Activated CD8-positive, alpha-beta memory T cell treated with anti-CD3 and anti-CD28 coated beads, Interleukin-2, amount 50 U/mL, for 24 hours (primary cell): ENCODE data around the gene SEMA3A.
"Not testable (repeated sequence)": the region's sequence is repeated elsewhere in the genome, so short reads cannot be mapped to it uniquely, and the experiment has no call there.

Experiments used
- DNase-seq: peaks from one replicate; pipeline ENCODE4 v3.0.0-alpha.2; 2020; ENCODE audit errors: extremely low read depth

SEMA3A gene

DNA sequence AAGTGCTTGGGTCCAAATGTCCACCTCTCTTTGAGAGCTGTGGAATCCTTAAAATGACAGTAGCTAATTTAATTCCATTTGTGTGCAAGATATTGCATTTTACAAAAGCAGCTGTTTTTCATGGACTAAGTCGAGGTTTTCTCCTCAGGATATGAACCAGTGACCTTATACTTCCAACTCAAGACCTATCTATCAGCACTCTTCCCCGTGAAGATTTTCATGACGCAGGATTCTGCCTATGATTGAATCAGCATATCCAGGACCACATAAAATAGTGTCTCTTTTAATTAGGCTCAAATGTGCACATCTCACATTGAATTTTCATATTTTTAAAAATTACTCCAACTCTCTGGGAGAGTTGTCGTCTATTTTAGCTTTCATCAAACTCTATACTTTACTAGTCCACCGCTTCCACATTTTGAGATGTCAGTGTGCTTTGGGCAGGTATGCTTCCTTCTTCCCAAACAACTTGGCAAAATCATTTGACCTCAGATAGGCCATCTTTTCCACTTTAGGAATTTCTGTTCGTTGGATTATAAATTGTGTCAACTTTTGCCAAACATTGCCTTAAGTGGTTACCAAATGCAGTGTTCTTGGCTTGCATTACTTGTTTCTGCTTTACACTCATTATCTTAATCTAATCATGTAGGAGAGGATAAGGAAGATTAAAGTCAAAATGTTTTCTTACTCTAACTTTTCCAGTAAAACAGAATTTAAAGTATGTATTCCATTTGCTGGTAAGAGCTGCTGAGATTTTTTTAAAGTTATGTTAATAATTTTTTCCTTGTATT, 39.4 kb downstream of the SEMA3A start:
- no peak for DNase-seq

DNA sequence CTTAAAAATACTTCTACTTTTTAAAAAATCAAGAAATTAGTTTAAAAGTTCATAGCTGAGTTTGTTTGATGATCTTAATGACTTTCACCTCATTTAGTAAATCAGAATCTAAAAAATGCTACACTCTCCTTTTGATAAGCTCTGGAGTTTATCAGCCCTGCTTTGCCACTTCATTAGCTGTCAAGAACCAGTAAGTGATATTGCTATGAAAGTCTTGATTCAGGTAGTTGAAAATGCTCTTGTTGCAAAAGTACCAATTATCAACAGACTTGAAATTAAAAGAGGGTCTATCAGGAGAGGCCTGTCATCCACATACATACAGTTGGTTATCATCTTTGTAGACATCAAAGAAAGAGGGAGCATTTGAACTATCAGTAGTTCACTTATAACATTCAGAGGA, 41.6 kb downstream of the SEMA3A start:
- no peak for DNase-seq

DNA sequence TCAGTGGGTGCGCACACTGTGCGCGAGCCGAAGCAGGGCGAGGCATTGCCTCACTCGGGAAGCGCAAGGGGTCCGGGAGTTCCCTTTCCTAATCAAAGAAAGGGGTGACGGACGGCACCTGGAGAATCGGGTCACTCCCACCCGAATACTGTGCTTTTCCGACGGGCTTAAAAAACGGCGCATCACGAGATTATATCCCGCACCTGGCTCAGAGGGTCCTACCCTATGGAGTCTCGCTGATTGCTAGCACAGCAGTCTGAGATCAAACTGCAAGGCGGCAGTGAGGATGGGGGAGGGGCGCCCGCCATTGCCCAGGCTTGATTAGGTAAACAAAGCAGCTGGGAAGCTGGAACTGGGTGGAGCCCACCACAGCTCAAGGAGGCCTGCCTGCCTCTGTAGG, 44.2 kb downstream of the SEMA3A start:
- DNase-seq: not testable (repeated sequence)

DNA sequence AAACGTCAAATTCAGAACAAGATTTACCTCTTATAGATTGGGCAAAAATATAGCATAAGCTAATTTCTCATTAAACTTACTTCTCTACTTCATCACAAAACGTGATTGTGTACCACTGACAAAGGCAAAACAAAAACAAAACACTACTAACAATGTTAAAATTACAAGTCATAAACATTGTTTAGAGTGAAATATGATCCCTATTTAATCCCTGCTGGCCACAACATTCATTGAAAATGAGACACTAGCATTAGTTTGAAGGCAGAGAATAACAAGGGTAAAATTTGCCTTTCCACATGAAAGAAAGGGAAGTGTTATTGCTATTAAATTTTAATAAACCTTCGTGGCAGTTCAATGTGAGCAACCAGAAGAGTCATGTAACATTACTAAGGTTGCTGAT, 45.0 kb downstream of the SEMA3A start:
- DNase-seq: no peak

DNA sequence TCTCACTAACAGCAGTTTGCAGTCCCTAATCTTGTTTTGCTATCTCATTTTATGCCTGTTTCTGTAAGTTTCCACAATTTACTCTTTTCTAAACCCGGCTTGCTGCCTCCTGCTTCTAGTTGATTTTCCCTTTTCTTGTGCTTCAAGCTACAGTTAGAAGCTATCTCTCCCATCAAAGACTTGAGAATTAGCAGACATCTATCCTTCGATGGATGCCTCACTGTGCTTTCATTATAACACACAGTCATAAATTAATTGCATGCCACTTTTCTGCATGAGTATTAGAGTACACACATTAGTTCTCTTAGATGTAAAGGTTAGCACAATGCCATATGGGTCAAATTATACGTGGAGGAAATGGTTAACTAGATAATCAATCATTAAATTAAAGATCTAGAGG, 48.7 kb downstream of the SEMA3A start:
- no peak for DNase-seq

DNA sequence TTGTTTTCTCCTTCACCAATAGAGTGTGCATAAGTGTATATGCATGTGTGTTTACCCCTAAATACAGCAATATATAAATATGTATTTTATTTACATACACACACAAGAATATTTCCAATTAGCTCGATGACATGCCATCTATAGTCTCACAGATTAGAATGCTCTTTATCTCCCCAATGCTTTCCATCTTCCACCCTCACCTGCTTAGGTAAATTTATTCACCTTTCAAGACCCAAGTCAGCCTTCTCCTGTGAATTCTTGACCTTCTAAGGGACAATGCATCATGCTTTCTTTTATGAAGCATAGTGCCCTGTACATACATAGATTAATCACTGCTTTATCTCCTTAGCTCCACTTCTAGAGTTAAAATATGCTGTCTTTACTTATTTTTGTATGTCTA, 49.7 kb downstream of the SEMA3A start:
- no peak for DNase-seq

DNA sequence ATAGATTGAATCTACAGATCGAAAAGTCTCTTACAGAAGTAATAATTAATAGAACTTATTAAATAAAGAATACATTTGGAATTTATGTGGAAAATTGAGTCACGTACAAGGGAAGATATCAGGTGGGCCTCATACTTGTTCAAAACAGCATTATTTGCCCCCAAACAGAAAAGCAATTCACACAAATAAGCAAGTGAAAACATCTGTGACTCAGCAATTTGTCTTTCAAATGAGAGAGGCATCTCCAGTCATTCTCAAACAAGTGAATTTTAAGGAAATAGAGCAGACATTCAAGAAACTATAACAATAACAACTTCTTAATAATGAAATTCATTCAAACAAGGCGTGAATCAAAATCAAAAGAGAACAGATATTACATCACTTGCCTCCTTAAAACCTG, 50.1 kb downstream of the SEMA3A start:
- no peak for DNase-seq

DNA sequence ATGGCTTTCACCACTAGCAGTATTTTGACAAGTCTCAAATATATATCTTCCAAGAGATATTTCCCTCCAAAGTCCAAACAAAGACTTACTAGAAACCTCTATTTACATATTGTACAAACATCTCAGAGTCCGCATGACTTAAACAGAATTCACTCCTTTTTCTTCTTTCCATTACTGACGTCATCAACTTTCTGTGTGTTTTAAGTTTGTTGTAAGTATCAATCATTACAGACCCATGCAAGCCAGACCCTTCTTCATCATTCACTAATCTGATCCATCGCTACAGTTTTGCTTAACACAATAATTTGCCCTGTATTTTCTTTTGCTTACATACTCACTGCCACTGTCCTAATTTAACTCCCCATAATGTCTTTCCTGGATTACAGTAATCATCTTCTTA, 51.9 kb downstream of the SEMA3A start:
- no peak for DNase-seq

DNA sequence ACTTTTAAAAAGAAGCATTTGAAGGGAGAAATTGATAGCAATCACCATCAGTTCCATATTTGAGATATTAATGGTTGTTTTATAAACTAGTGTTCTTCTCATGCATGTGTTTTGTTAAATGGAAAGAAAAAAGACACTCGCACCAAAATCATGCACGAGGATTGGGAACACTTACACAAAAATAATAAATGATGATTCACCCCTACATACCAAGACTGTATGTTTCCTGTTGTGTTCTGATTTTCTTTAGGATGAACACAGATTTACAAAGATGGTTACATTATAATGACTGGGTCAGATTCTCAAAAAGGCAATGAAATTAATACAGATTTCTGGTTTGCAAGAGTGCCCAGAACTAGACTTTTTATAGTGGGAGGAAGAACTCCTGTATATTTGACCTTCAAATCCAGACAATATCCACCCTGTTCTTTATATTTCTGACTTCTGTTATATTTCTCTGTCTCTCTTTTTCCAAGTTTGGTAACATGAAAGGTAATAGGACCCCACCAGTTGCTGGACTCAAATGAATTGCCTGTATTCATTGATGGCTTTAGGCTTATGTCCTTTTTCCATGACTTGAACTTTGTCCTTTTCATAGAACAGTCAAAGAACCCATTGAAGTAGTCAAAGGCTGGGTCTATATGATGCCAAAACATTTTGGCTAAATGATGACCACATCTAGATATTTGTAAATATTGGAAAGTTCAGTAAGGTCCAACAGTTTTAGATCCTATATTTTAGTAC, 54.4 kb downstream of the SEMA3A start:
- DNase-seq: no peak

DNA sequence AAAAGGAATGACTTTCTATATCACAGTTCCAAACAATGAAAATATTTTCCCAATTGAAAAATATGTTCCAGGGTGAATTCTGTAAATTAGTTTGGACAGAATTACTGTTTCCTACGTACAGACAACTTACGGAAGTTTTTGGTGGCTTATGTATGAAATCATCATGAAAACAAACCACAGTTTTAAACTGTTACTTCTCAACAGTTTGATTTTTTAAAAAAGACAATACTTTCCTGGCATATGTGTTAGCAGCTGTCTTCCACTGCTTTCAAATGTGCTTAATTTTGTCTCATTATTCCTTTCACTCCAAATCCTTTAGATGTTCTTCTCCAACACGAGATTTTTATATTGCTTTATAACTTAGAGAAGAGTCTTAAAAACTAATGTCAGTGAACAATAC, 56.2 kb downstream of the SEMA3A start:
- DNase-seq: no peak

DNA sequence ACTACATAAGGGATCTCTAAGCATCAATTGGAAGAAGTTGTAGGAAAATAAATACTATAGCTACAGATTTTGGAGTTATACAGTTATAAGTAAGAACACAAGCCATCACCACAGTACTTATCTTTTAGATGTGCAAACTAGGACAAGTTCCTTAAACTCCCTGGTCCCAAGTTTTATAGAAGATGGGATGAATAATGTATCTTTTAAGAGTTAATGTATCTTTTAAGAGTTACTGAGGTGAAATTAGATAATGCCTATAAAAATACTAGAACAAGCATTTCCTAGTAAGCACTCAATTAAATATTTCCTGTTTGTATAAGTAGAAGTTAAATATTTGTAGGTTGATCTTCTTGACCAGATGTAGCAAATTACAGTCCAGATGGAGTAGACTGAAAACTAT, 56.8 kb downstream of the SEMA3A start:
- DNase-seq: no peak

DNA sequence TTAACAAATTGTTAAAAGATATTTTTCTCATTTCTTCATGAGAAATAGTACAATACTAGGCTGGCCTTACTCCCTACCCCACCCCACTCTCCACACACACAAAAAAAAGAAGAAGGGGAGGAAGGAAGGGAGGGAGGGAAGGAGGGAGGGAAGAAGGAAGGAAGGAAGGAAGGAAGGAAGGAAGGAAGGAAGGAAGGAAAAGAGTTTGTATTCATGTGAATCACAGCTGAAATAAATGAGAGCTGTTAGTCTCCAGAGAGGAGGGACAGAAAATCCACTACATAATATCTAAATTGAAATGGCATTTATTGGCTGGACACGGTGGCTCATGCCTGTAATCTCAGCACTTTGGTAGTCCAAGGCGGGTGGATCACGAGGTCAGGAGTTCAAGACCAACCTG, 57.8 kb downstream of the SEMA3A start:
- no peak for DNase-seq

DNA sequence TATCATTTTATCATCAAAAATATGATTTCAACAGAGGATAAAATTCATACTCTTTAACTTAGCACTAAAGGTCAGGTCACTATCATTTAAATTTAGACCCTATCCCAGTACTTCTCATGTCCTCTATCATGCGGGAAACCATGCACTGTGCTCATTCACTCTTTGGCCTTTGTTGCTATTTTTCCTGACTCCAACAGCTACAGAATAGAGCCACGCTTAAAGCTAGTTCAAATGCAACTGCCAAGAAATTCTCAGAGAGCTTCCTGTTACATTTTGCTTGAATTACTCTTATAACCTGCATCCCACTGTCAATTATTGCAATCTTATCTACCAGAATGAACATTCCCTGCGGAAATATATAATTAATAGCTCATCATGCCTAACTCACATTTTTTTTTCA, 58.3 kb downstream of the SEMA3A start:
- no peak for DNase-seq

DNA sequence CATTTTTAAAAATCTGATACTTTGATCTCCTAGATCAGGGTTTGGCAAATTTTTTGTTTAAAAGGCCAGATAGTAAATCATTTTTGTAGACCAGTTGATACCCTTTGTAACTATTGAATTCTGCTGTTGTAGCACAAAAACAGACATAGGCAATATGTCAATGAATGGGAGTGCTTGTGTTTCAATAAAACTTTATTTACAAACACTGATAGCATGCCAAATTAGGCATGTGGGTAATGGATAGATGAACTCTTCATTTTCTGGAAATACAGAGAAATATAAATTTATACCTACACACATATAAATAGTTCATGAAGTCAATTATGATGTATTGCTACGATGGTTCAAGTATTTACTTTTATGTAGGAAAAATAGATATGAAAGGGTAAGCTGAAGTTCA, 60.4 kb downstream of the SEMA3A start:
- no peak for DNase-seq

DNA sequence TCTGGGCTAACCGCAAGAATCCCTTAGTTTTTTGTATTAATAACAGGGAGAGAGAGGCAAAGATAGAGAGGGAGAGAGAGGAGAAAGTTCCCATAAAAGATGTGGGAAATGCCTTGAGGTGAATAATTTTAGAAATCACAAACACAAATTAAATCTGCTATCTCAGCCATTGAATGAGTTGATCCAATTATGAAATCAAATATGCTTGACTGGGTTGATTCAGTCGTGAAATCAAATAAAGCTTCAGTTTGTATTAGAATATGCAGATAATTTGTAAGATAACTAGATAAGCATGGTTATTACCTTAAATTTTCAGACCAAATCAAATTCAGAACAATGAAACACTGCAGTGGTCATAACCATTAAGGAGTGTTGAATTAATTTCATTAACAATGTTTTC, 68.9 kb downstream of the SEMA3A start:
- no peak for DNase-seq

DNA sequence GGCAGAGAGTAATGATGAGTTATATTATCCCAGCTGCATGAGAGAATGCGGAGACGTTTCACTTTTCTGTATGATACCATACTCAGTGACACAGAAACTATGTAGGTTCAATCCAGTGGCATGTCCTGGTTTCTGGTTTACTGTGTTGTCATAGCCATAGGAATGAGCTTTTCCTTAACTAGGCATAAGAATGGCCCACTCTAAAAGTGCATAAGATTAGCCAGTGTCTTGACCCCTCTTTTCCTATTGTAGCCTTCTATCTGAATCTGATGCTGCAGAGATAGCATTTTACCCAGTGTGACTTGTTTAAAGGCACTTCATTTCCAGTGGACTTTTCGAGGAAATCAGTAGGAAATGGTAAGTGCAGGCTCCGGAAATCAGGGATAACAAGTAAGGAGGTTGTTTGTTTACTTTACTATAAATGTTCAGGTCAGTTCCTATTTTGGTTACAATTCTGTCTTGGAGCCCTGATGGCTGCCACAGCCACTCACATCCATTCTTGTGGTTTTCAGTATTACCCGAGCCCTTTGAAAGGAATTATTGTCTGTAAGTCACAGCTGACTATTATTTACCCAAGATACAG, 70.5 kb downstream of the SEMA3A start:
- DNase-seq: no peak

DNA sequence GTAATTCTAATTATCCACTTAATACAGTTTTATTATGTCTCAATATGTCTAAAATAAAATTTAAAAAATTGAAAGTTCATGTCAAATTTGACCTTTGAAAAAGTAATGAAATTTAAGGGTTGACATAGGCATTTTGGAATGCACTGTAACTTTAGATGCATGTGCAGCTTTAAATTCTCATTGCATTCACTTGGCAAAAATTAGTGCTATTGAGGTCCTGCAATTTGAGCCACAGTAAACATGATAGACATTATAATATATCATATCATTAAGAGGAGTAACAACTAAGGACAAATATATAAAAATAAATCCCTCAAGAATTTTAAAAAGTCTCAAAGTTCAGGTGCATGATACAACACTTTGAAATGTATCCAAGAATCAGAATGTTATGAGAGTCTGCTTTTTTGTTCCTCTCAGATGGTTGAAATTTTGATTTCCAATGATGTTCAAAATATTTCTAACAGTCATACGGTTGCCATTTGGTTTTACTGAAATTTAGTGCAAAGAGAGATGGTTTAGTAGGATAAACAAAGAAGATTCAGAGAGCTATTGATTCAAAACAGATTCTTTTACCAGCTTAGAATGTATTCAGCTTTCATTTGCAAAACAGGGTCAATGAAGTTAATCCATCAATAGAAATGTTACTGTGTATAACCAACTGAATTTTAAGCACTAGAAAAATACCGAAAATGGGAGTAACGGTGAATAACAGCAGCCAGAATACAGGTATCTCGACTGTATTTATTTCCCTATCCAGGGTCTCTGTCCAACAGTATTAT, 71.8 kb downstream of the SEMA3A start:
- DNase-seq: no peak

DNA sequence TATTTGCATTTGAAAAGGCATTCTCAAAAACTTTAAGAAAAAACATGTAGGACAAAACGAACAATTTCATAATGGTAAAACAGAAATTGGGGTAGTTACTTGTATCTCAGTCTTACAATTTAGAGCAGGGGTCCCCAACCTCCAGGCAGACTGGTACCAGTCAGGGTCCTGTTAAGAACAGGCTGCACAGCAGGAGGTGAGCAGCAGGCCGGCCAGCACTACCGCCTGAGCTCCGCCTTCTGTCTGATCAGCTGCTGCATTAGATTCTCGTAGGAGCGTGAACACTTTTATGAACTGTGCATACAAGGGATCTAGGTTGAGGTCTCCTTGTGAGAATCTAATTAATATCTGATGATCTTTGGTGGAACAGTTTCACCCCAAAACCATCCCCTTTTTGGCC, 77.3 kb downstream of the SEMA3A start:
- no peak for DNase-seq

DNA sequence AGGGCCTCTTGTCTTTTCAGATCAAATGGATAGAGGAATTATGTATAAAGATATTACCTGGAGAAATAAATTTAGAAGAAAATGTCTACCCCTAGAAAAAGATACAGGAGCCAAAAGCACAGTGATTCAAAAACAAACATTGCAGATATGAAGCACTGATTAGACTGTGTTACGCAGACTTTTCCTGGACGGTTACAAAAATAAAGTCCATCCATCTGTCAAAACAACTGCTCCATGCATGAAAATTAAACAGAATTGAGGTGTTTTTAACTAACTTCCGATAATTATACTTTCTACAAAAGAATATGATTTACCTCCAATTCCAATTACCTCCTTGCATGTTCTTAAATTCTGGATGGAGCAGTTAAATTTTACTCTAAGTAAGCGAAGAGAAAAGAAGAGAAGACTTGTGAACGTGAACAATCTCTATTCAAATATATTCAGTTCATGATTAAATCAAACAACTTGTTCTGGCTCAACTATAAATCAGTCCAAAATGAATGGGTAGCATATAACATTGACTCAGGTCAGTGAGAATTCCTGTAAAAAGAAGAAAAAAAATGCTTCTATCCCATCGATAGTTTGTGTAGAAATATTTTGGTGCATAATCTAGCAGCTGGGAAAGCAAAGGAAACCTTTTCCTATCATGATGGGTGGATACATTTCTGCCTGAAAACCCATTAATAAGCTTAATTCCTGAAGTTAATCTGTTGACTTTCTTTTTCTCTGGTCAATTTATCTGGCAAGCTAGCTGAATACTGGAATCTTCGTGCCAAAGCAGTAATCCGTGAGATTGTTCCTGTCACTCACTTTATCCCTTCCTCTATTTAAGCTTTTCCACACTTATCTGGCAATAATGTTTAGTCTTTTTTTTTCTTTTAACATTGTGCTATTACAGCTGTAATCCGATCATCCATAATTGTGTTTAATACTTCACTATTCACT, 80.4 kb downstream of the SEMA3A start:
- no peak for DNase-seq

DNA sequence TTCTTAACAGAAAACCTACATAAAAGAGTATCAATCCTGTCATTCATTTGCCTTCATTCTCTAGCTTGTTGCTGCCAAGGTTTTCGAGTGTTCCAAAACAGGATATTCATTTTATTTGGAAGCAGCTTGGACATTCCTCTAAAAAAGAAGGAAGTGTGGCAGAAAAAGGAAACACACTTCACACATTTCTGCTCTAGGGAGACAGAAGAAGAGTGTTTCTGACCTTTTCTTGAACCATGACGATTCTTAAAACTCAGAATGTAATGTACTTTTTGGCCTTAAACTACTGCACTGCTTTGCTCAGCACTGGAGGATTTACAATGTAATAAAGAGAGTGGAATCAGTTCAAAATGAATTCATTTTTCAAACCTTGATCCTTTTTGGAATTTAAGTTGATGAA, 81.3 kb downstream of the SEMA3A start:
- DNase-seq: no peak

DNA sequence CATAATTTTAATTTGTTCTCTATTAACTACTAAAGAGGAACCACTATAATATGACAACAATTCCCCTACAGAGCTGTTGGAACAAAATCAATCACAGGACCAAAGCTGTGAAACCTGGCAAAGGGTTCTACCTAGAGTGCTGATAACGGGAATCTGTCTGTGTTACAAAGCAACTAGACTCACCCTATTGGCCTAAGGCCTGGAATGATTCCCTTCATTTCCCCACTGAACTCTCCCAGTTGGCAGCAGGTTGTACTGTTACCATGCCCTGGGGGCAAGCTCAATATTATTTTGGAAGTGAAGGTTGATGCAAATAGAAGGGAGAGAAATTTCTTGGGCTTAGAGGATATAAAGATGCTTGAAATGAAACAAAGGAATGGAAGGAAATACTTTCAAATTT, 81.8 kb downstream of the SEMA3A start:
- DNase-seq: no peak
